ENCODE results near the gene CFAP54.
"Not testable (repeated sequence)": the region's sequence is repeated elsewhere in the genome, so short reads cannot be mapped to it uniquely, and the experiment has no call there.

Gene CFAP54

GRCh38 chr12:96489392-96490056 lies at the start of gene CFAP54:
Gene CFAP54 (plus strand): TSS chr12:96489577. CDS start chr12:96489610, 33 bp downstream.
- DNase-seq (ENCODE audit: low spot score), result peak; percentile 93

GRCh38 chr12:96441816-96442215 lies 47.6 kb upstream of the CFAP54 start:
- no peak for DNase-seq (ENCODE audit: low spot score)

GRCh38 chr12:96442906-96443305 lies 46.5 kb upstream of the CFAP54 start:
- DNase-seq (ENCODE audit: low spot score), result no peak

GRCh38 chr12:96444399-96444798 lies 45.0 kb upstream of the CFAP54 start:
- DNase-seq (ENCODE audit: low spot score), result no peak

GRCh38 chr12:96445691-96446583 lies 43.4 kb upstream of the CFAP54 start:
- DNase-seq (ENCODE audit: low spot score), result peak; percentile 80

GRCh38 chr12:96447256-96447655 lies 42.1 kb upstream of the CFAP54 start:
- no peak for DNase-seq (ENCODE audit: low spot score)

- no peak for DNase-seq (ENCODE audit: low spot score)
These were observed 41.1 kb upstream of the CFAP54 start for GRCh38 chr12:96448300-96448699.

GRCh38 chr12:96452261-96452922 lies 37.0 kb upstream of the CFAP54 start:
- no peak for DNase-seq (ENCODE audit: low spot score)

- DNase-seq (ENCODE audit: low spot score), result no peak
These were observed 35.0 kb upstream of the CFAP54 start for GRCh38 chr12:96454396-96454795.

GRCh38 chr12:96456265-96456974 lies 33.0 kb upstream of the CFAP54 start:
- no peak for DNase-seq (ENCODE audit: low spot score)

- no peak for DNase-seq (ENCODE audit: low spot score)
These were observed 32.0 kb upstream of the CFAP54 start for GRCh38 chr12:96457191-96457930.

GRCh38 chr12:96459281-96459680 lies 30.1 kb upstream of the CFAP54 start:
- DNase-seq (ENCODE audit: low spot score), result not testable (repeated sequence)

GRCh38 chr12:96462571-96463280 lies 26.7 kb upstream of the CFAP54 start:
- DNase-seq (ENCODE audit: low spot score), result no peak

- no peak for DNase-seq (ENCODE audit: low spot score)
These were observed 23.5 kb upstream of the CFAP54 start for GRCh38 chr12:96465896-96466295.

GRCh38 chr12:96466939-96467751 lies 22.2 kb upstream of the CFAP54 start:
- DNase-seq (ENCODE audit: low spot score), result no peak

- DNase-seq (ENCODE audit: low spot score), result no peak
These were observed 17.9 kb upstream of the CFAP54 start for GRCh38 chr12:96471368-96472050.

- no peak for DNase-seq (ENCODE audit: low spot score)
These were observed 17.0 kb upstream of the CFAP54 start for GRCh38 chr12:96472384-96472783.

- no peak for DNase-seq (ENCODE audit: low spot score)
These were observed 15.8 kb upstream of the CFAP54 start for GRCh38 chr12:96473394-96474093.

- no peak for DNase-seq (ENCODE audit: low spot score)
These were observed 15.2 kb upstream of the CFAP54 start for GRCh38 chr12:96474206-96474605.

All from CD4-positive, alpha-beta T cell treated with Interleukin-6 at 100 ng/mL for 8 hours (primary cell).